GM12878 (cell line): ENCODE results near the gene KLF14.

Experiments used
- ASH2L ChIP-seq: fragments of 300-600, 200-600 bp; sonication (generic); IDR thresholded peaks from 2 replicates; pipeline ENCODE4 v1.6.1; 2017; ENCODE audit warnings: low read depth, mild to moderate bottlenecking, borderline replicate concordance
- ATF2 ChIP-seq: IDR thresholded peaks from 2 replicates; pipeline ENCODE4 v1.6.1; 2012; ENCODE audit warnings: low read length, inconsistent platforms
- ATF7 ChIP-seq: fragments of 450-650 bp; IDR thresholded peaks from 2 replicates; pipeline ENCODE4 v1.6.1; 2016; ENCODE audit warnings: low read depth, mild to moderate bottlenecking
- CTCF ChIP-seq, 3 experiments: IDR thresholded peaks in 2 of 3; conservative IDR thresholded peaks in 1 of 3; 2 replicates each; pipeline ENCODE4 v1.5.1; 2011; ENCODE audit warnings: low read depth in 3 of 3, low read length in 3 of 3, mild to moderate bottlenecking in 3 of 3, control low read depth in 2 of 3, moderate library complexity in 2 of 3, inconsistent platforms in 1 of 3, mixed read lengths in 1 of 3; ENCODE audit not compliant: control insufficient read depth in 2 of 3, insufficient read depth in 1 of 3; ENCODE audit errors: extremely low read depth in 1 of 3
- E2F8 ChIP-seq: fragments of 450-650 bp; IDR thresholded peaks from 2 replicates; pipeline ENCODE4 v1.6.1; 2018; ENCODE audit warnings: mild to moderate bottlenecking, low read depth, moderate library complexity; ENCODE audit not compliant: partially characterized antibody
- IRF3 ChIP-seq: fragments of 450-650 bp; IDR thresholded peaks from 2 replicates; pipeline ENCODE4 v1.6.1; 2014; ENCODE audit warnings: mild to moderate bottlenecking
- MAX ChIP-seq: IDR thresholded peaks from 2 replicates; pipeline ENCODE4 v1.6.1; 2012; ENCODE audit warnings: low read depth, low read length, improper control_type of control experiment
- NR2C2 ChIP-seq: IDR thresholded peaks from 2 replicates; pipeline ENCODE4 v1.6.1; 2011; ENCODE audit warnings: borderline replicate concordance, low read depth; ENCODE audit not compliant: control insufficient read depth, insufficient read length
- POLR2A ChIP-seq: IDR thresholded peaks from 2 replicates; pipeline ENCODE4 v1.6.1; 2011; ENCODE audit warnings: low read depth, mild to moderate bottlenecking, low read length
- RELB ChIP-seq: fragments of 450-650 bp; IDR thresholded peaks from 2 replicates; pipeline ENCODE4 v1.6.1; 2017; ENCODE audit warnings: low read depth, mild to moderate bottlenecking, moderate library complexity
- SP1 ChIP-seq: IDR thresholded peaks from one replicate; pipeline ENCODE4 v1.6.1; 2011; ENCODE audit warnings: low read depth, low read length
- TAF1 ChIP-seq: IDR thresholded peaks from 2 replicates; pipeline ENCODE4 v1.6.1; 2011; ENCODE audit warnings: mild to moderate bottlenecking, low read depth, low read length, borderline replicate concordance
- USF1 ChIP-seq: IDR thresholded peaks from 2 replicates; pipeline ENCODE4 v1.6.1; 2011; ENCODE audit warnings: borderline replicate concordance, low read depth, mild to moderate bottlenecking, moderate library complexity, mixed read lengths, low read length; ENCODE audit not compliant: insufficient read depth; ENCODE audit errors: extremely low read length
- ZNF274 ChIP-seq: IDR thresholded peaks from one replicate; pipeline ENCODE4 v1.8.0; 2011; ENCODE audit not compliant: insufficient read length, insufficient read depth

- no peak for TF ChIP-seq MAX
- TF ChIP-seq CTCF (IDR thresholded peaks at IDR 0.05 in 2 of 3, conservative IDR thresholded peaks at IDR 0.05 in 1 of 3; ENCODE audit: control insufficient read depth in 2 of 3, extremely low read depth in 1 of 3, insufficient read depth in 1 of 3, low read depth in 3 of 3, low read length in 3 of 3), result no peak
- TF ChIP-seq RELB, result no peak
- TF ChIP-seq E2F8, result no peak
- TF ChIP-seq ASH2L, result no peak
- no peak for TF ChIP-seq USF1
- no peak for TF ChIP-seq POLR2A
- TF ChIP-seq ZNF274, result no peak
- TF ChIP-seq NR2C2, result no peak
- TF ChIP-seq ATF2, result no peak
- TF ChIP-seq IRF3, result no peak
- TF ChIP-seq ATF7, result no peak
- no peak for TF ChIP-seq SP1
- TF ChIP-seq TAF1, result no peak
Measured at GRCh38 chr7:130750755-130751154, 16.7 kb upstream of the KLF14 start.
